Skeletal muscle satellite cell (primary cell): ENCODE data around the gene COL11A2. TPM values are rescaled to one million over a fixed set of nuclear protein-coding genes. Genes with fewer than 3 reads are reported as not detected.
"Not testable (repeated sequence)": the region's sequence is repeated elsewhere in the genome, so short reads cannot be mapped to it uniquely, and the experiment has no call there.

ENCODE experiments used
- H3K27me3 ChIP-seq: 2 replicates; pipeline ENCODE4 v1.7.0; 2013; ENCODE audit warnings: low read length; ENCODE audit not compliant: control insufficient read depth, insufficient read depth
- H3K36me3 ChIP-seq: 2 replicates; pipeline ENCODE4 v1.7.0; 2013; ENCODE audit warnings: mild to moderate bottlenecking, control low read depth, low read length; ENCODE audit not compliant: insufficient read depth
- H3K4me1 ChIP-seq: 2 replicates; pipeline ENCODE4 v1.7.0; 2013; ENCODE audit warnings: low read length; ENCODE audit not compliant: control insufficient read depth, insufficient read depth
- H3K4me2 ChIP-seq: 2 replicates; pipeline ENCODE4 v1.7.0; 2013; ENCODE audit warnings: mild to moderate bottlenecking, low read length
- H3K4me3 ChIP-seq: 2 replicates; pipeline ENCODE4 v1.7.0; 2013; ENCODE audit warnings: low read length
- H3K9ac ChIP-seq: 2 replicates; pipeline ENCODE4 v1.7.0; 2013; ENCODE audit warnings: mild to moderate bottlenecking, low read depth, low read length, moderate library complexity
- H3K9me3 ChIP-seq: replicated peaks from 2 replicates; pipeline ENCODE4 v1.7.0; 2013; ENCODE audit warnings: mild to moderate bottlenecking, control low read depth, low read length
- total RNA-seq: library from RNA; depleted of rRNA; stranded (reverse); fragments of >200 nt; gene quantifications from 2 replicates; pipeline ENCODE4 v1.2.3, GENCODE V29; 2012; rRNA removed

Gene COL11A2
- under 0.01 and 0.22 TPM in 2 replicates for total RNA-seq

DNA sequence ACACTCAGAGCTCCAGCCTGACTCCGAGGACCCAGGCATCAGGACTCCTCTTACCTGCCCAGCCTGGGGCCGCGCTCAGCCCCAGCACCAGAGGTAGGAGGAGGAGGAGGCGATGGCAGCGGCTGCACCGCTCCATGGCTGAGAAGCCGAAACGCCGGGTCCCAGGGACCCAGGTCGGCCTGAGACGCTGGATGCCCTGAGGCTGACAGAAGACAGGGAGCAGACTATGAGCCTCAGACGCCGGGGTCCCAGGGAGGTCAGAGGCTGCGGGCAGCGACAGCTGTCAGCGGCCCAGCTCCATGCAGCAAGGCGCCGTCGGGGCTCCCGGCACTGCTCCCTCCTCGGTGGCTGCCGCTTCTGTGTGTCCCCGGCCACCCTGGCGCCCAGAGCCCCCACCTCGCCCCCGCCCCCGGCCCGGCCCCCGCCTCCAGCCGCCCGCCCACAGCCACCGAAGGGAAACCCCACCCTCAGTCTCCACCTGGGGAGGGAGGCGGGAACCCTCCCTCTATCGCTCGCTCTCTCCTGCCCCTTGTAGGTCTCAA lies at the start of gene COL11A2:
TSS of gene COL11A2 (minus strand) at position 363 of the 542 bp plus-strand sequence. CDS start at position 136, 227 bp downstream.
- Histone ChIP-seq H3K4me3 (peak within 1 kb of the TSS; percentile 53), H3K9me3 (no peaks in the 10 kb centered on the region), H3K27me3 (peaks cover 28% of the 10 kb centered on the region), H3K9ac (peak within 1 kb of the TSS; percentile 46), H3K4me1 (peaks cover 4% of the 10 kb centered on the region), H3K4me2 (peak within 1 kb of the TSS; percentile 77), H3K36me3 (peaks cover 36% of the 10 kb centered on the region)

DNA sequence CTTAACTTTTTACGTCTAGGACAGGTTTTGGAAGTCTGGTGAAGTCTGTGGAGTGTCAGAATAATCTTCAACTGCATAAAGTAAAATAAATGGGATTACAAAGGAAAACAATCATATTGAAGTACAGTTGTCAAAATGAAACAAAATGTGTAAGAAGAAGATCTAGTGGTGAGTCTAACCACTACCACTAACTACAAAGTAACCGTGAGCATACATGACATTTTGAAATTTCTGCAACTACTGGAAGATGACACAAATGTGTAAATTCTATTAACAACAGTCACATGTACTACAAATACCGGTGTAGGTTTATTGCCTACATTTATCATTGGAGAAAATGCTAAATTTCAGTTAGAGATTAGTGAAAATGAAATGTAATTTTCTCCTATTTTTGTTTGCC lies 49.7 kb upstream of the COL11A2 start:
- Histone ChIP-seq H3K4me3 (no peak overlapping the region), H3K27me3 (peaks cover 37% of the 10 kb centered on the region), H3K9ac (no peak overlapping the region), H3K4me2 (no peak overlapping the region), H3K36me3 (no peaks in the 10 kb centered on the region), H3K9me3 (no peaks in the 10 kb centered on the region), H3K4me1 (no peaks in the 10 kb centered on the region)

- Histone ChIP-seq H3K9me3 (no peaks in the 10 kb centered on the region), H3K4me3 (no peak overlapping the region), H3K4me2 (no peak overlapping the region), H3K4me1 (no peaks in the 10 kb centered on the region), H3K27me3 (peaks cover 57% of the 10 kb centered on the region), H3K36me3 (no peaks in the 10 kb centered on the region), H3K9ac (no peak overlapping the region)
Observed at GRCh38 chr6:33237741-33238140, 45.5 kb upstream of the COL11A2 start.

- no peaks in the 10 kb centered on the region for H3K4me1 ChIP-seq
- no peaks in the 10 kb centered on the region for H3K9me3 ChIP-seq
- H3K4me3 ChIP-seq, result no peak overlapping the region
- H3K27me3 ChIP-seq, result peaks cover 50% of the 10 kb centered on the region
- H3K36me3 ChIP-seq, result no peaks in the 10 kb centered on the region
- H3K9ac ChIP-seq, result no peak overlapping the region
- no peak overlapping the region for H3K4me2 ChIP-seq
Observed at GRCh38 chr6:33236852-33237251, 44.6 kb upstream of the COL11A2 start.

DNA sequence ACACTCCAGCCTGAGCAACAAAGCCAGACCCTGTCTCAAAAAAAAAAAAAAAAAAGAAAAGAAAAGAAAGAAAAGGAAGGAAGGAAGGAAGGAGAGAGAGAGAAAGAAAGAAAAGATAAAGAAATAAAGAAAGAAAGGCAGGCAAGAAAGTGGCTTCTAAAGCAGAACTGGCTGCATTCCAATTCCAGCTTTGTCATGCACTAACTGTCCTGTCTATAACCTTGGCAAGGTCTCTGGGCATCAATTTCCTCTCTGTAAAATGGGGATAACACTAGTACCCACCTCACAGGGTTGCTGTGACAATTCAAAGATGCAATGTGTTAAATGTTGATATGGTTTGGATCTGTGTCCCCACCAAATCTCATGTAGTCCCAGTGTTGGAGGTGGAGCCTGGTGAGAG lies 44.1 kb upstream of the COL11A2 start:
- Histone ChIP-seq H3K9ac (no peak overlapping the region), H3K36me3 (no peaks in the 10 kb centered on the region), H3K4me1 (no peaks in the 10 kb centered on the region), H3K4me3 (no peak overlapping the region), H3K9me3 (no peaks in the 10 kb centered on the region), H3K4me2 (no peak overlapping the region), H3K27me3 (peaks cover 51% of the 10 kb centered on the region)

- H3K9ac ChIP-seq, result no peak overlapping the region
- no peaks in the 10 kb centered on the region for H3K4me1 ChIP-seq
- peaks cover 53% of the 10 kb centered on the region for H3K27me3 ChIP-seq
- no peak overlapping the region for H3K4me3 ChIP-seq
- H3K9me3 ChIP-seq, result no peaks in the 10 kb centered on the region
- H3K36me3 ChIP-seq, result no peaks in the 10 kb centered on the region
- H3K4me2 ChIP-seq, result no peak overlapping the region
Observed at GRCh38 chr6:33235221-33235634, 43.0 kb upstream of the COL11A2 start.

DNA sequence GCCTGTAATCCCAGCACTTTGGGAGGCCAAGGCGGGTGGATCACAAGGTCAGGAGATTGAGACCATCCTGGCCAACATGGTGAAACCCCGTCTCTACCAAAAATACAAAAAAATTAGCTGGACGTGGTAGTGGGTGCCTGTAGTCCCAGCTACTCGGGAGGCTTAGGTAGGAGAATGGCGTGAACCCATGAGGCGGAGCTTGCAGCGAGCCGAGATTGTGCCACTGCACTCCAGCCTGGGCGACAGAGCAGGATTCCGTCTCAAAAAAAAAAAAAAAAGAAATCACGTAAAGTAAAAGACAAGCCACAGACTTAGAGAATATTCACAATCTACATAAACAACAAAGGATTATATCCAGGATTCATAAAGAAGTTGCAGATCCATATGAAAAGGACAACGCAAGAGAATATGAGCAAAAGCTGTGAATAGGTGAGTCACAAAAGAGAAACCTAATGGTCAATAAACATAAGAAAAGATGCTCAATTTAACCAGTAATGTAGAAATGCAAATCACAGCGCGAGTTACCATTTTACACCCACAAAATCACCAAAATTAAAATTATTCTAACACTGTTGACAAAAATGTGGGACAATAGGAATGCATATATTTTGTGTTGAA lies 34.3 kb upstream of the COL11A2 start:
- H3K4me1 ChIP-seq, H3K36me3 ChIP-seq, H3K4me3 ChIP-seq, H3K4me2 ChIP-seq, H3K9ac ChIP-seq, H3K9me3 ChIP-seq: not testable (repeated sequence)
- peaks cover 62% of the 10 kb centered on the region for H3K27me3 ChIP-seq

DNA sequence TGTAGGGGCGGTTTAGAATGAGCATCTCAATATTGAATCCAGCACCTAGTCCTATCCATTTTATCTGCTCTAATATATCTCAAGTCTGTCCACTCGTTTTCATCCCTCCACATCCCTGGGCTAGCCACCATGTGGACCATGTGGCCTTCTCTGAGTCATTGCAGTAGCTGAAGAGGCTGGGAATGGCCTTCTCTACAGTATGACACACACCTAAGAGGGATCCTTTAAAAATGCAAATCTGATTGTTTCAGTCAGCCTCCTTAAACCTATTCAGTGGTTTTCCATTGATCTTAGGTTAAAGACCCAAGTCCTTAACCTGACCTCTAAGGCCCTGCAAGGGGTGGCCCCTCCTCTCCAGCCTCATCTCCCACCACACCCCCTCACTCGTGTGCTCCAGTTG lies 25.4 kb upstream of the COL11A2 start:
- no peak overlapping the region for H3K9ac ChIP-seq
- peaks cover 48% of the 10 kb centered on the region for H3K27me3 ChIP-seq

DNA sequence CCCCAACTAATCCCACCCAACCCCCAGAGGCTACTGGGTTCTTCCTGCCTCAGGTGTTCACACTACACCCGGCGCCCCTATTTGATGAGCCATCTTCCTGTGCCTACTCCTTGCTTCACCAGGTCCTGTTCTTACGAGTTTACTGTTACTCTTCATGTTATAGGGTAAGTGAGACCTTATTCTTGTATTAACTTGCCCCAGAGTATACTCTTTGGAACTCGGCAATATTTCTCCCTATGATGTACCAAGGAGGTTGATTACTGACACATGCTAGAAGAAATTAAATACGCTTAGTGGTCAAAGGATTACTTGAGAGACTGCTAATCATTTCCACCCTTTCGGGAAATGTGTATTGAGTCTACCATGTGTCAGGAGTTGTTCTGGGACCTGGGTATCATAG lies 25.0 kb upstream of the COL11A2 start:
- H3K4me1 ChIP-seq, result peaks cover 16% of the 10 kb centered on the region
- peaks cover 45% of the 10 kb centered on the region for H3K27me3 ChIP-seq
- H3K9ac ChIP-seq, result no peak overlapping the region
- H3K36me3 ChIP-seq, result no peaks in the 10 kb centered on the region
- H3K4me3 ChIP-seq, result no peak overlapping the region
- no peaks in the 10 kb centered on the region for H3K9me3 ChIP-seq
- H3K4me2 ChIP-seq, result no peak overlapping the region

More for the DNA sequence above, 25.4 kb upstream of the COL11A2 start:
- no peak overlapping the region for H3K4me3 ChIP-seq
- H3K9me3 ChIP-seq, result no peaks in the 10 kb centered on the region
- H3K4me2 ChIP-seq, result no peak overlapping the region
- H3K36me3 ChIP-seq, result no peaks in the 10 kb centered on the region
- peaks cover 12% of the 10 kb centered on the region for H3K4me1 ChIP-seq

DNA sequence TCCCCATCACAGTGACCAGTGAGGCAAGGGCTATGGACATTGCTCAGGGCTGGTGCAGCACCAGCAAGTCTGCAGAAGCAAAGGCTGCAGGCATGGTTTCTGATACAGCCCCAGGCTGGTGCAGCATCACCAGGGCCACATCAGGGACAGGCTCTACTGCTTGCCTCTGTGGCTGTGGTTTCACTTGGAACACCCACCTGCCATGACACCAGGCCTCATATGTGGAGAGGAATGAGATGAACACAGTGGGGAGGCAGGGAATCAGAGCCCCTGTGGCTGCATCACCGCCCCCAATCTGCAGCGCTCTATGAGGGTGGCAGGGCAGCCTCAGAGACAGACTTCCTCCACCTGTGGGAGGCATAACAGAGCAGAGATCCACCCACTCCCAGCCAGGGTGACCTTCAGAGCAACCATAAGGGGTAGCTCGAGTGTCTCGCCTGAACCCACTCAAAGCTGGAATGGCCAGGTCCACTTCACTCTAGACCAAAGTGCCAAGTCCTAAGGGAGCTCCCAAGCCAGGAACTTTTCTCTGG lies 23.9 kb upstream of the COL11A2 start:
- H3K4me1 ChIP-seq, result peaks cover 16% of the 10 kb centered on the region

GRCh38 chr6:33215271-33216116 lies 23.2 kb upstream of the COL11A2 start:
- Histone ChIP-seq H3K9ac (no peak overlapping the region), H3K9me3 (no peaks in the 10 kb centered on the region), H3K4me2 (no peak overlapping the region), H3K27me3 (peaks cover 35% of the 10 kb centered on the region), H3K36me3 (peaks cover 5% of the 10 kb centered on the region), H3K4me3 (no peak overlapping the region), H3K4me1 (peaks cover 16% of the 10 kb centered on the region)

More for the DNA sequence above, 23.9 kb upstream of the COL11A2 start:
- Histone ChIP-seq H3K4me3 (no peak overlapping the region), H3K27me3 (peaks cover 36% of the 10 kb centered on the region), H3K9ac (no peak overlapping the region), H3K4me2 (no peak overlapping the region), H3K36me3 (no peaks in the 10 kb centered on the region), H3K9me3 (no peaks in the 10 kb centered on the region)
